Epithelial cell of prostate (primary cell): ENCODE data around the gene ASPN.
A peak's percentile ranks its signal among the peaks of the same experiment; 100 is the strongest.

Experiments
- DNase-seq: peaks from one replicate; pipeline ENCODE4 v3.0.0-alpha.2; 2011; ENCODE audit warnings: low read depth, low spot score
- H3K27ac ChIP-seq: fragments of 450-650 bp; 2 replicates; pipeline ENCODE4 v1.5.1; 2017; ENCODE audit warnings: mild to moderate bottlenecking

ASPN gene

GRCh38 chr9:92506184-92506857 lies 24.0 kb upstream of the ASPN start:
- peak overlapping the region; percentile 87 for H3K27ac ChIP-seq
- peak; percentile 37 for DNase-seq

GRCh38 chr9:92504881-92505280 lies 22.6 kb upstream of the ASPN start:
- peak overlapping the region; percentile 87 for H3K27ac ChIP-seq
- DNase-seq, result no peak

- no peak overlapping the region for H3K27ac ChIP-seq
- no peak for DNase-seq
Measured at GRCh38 chr9:92503156-92503555, 20.9 kb upstream of the ASPN start.

GRCh38 chr9:92501671-92502393 lies 19.5 kb upstream of the ASPN start:
- H3K27ac ChIP-seq, result no peak overlapping the region
- DNase-seq, result no peak

- no peak overlapping the region for H3K27ac ChIP-seq
- DNase-seq, result no peak
Measured at GRCh38 chr9:92500725-92501124, 18.4 kb upstream of the ASPN start.

GRCh38 chr9:92499701-92500100 lies 17.4 kb upstream of the ASPN start:
- DNase-seq, result no peak
- no peak overlapping the region for H3K27ac ChIP-seq

GRCh38 chr9:92496396-92497176 lies 14.3 kb upstream of the ASPN start:
- no peak for DNase-seq
- H3K27ac ChIP-seq, result no peak overlapping the region

GRCh38 chr9:92494856-92495255 lies 12.6 kb upstream of the ASPN start:
- no peak overlapping the region for H3K27ac ChIP-seq
- DNase-seq, result no peak

- no peak for DNase-seq
- no peak overlapping the region for H3K27ac ChIP-seq
Measured at GRCh38 chr9:92493749-92494387, 11.6 kb upstream of the ASPN start.

GRCh38 chr9:92492781-92493401 lies 10.6 kb upstream of the ASPN start:
- DNase-seq, result no peak
- H3K27ac ChIP-seq, result no peak overlapping the region

GRCh38 chr9:92488681-92489550 lies 6.6 kb upstream of the ASPN start:
- no peak overlapping the region for H3K27ac ChIP-seq
- no peak for DNase-seq

- no peak overlapping the region for H3K27ac ChIP-seq
- DNase-seq, result no peak
Measured at GRCh38 chr9:92486371-92486770, 4.1 kb upstream of the ASPN start.

- DNase-seq, result no peak
- H3K27ac ChIP-seq, result no peak overlapping the region
Measured at GRCh38 chr9:92484563-92484962, 2.3 kb upstream of the ASPN start.

GRCh38 chr9:92483627-92484545 lies 1.6 kb upstream of the ASPN start:
- no peak for DNase-seq
- H3K27ac ChIP-seq, result no peak overlapping the region

- no peak for DNase-seq
- no peak overlapping the region for H3K27ac ChIP-seq
Measured at GRCh38 chr9:92482805-92483204, 499 bp upstream of the ASPN start.

GRCh38 chr9:92480986-92481633 lies 1.2 kb downstream of the ASPN start:
- DNase-seq, result no peak

GRCh38 chr9:92480291-92480771 lies 2.0 kb downstream of the ASPN start:
- H3K27ac ChIP-seq, result peak overlapping the region; percentile 52
- no peak for DNase-seq

More at GRCh38 chr9:92480986-92481633, 1.2 kb downstream of the ASPN start:
- H3K27ac ChIP-seq, result peak overlapping the region; percentile 52

GRCh38 chr9:92479346-92479745 lies 3.0 kb downstream of the ASPN start:
- no peak for DNase-seq
- no peak overlapping the region for H3K27ac ChIP-seq
